ENCODE results near the gene SGK2.

DNA sequence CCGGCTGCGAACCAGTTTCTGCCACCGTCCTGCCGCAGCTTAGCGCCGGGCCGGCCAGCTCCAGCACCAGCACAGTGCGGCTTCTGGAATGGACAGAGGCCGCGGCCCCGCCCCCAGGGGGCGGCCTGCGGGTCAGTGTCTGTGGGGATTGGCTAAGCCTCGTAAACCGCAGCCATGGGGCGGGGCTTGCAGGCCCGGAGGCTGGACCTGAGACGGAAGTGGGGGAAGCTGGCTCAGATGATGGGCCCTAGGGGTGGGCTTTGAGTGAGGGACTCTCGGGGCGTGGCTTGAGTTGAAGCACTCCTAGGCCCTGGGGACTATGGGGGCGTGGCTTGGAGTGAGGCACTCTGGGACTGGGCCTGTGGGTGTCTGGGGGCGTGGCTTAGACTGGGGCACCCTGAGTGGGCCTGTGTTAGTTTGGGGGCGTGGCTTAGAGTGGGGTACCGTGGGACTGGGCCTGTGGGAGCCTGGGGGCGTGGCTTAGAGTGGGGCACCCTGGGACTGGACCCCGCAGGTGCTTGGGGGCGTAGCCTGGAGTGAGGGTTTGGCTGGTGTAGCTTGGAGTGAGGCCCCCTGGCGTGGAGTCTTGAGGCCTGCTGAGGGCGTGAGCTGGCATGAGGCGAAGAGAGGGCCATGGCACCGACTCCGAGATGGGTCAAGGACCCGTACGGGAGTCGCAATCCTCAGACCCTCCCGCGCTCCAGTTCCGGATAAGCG is 44.7 kb upstream of the SGK2 start:
- TF ChIP-seq POLR2AphosphoS5 (IDR thresholded peaks at IDR 0.05; ENCODE audit: low read depth) (peak; percentile 42; the same call in 1 of the 2 replicates), GABPA (IDR thresholded peaks at IDR 0.05; ENCODE audit: low read depth) (peak; percentile 56; the same call in 1 of the 2 replicates)
